Activated T-cell treated with anti-CD3 and anti-CD28 coated beads, Interleukin-2, amount 50 U/mL, for 48 hours (primary cell): ENCODE data around the gene MCU.

Experiments
- DNase-seq, 2 experiments: peaks; one replicate each; pipeline ENCODE4 v3.0.0-alpha.2; 2020

Gene MCU

DNA sequence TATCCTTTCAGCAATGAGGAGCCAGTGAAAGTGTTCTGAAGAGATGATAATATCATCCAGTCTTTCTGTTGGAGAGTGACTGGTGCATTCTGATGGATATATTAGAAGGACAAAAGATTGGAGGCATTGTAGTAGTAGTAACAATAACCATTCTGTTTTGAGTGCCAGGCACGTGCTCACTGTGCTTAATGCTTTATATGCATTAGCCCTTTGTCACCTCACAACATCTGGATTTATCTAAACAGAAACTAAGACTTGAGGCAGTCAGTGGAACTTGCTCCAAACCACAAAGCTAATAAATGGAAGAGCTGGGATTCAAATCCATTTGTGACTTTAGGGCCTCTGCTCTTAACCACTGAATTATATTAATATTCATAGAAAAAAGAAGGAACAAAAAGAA lies 117.1 kb downstream of the MCU start:
- no peak for DNase-seq

GRCh38 chr10:72810976-72811375 lies 119.0 kb downstream of the MCU start:
- no peak for DNase-seq

DNA sequence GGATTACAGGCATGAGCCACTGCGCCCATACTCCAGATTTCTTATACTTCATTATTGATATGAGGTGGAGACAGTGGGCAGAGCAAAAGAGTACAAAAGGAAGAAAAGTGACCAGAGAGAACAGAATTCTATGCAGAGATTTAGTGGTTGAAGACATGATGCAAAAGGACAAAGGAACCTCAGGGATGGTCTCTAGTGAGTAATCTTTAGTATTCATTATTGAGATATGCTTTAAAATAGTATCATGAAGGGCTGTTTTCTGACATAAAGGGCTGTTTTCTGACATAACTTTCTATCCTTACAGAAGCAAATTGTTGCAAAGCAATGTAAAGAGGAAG lies 120.4 kb downstream of the MCU start:
- DNase-seq: no peak

DNA sequence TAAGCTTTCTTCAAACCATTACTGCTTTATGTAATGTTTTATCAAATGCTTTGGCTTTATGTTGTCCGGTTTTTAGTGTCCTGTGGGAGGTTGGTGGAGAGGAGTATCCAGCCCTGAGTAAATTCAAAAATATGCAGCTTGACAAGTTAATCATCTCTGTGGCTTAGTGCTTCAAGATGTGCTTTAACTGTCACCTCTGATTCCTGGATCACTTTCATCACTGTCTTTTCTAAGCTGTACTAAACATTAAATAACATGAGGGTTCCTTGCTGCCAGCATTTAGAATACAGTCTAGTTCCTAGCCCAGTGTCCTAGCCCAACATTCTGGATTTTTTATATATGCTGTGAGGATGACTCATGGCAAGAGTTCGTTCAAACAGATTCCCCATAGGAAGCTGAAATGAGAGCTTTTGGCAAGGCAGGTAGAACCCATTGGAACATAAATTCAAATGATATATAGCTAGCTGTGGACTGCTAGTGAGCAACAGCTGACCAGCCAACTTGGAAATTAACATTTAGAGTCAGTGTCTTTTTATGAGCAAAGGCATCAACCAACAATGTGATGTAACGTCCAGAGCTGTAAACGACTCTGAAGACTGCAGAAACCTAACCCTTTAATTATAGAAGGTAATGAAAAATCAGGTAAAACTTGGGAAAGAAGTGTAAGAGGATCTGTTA lies 120.9 kb downstream of the MCU start:
- no peak for DNase-seq

DNA sequence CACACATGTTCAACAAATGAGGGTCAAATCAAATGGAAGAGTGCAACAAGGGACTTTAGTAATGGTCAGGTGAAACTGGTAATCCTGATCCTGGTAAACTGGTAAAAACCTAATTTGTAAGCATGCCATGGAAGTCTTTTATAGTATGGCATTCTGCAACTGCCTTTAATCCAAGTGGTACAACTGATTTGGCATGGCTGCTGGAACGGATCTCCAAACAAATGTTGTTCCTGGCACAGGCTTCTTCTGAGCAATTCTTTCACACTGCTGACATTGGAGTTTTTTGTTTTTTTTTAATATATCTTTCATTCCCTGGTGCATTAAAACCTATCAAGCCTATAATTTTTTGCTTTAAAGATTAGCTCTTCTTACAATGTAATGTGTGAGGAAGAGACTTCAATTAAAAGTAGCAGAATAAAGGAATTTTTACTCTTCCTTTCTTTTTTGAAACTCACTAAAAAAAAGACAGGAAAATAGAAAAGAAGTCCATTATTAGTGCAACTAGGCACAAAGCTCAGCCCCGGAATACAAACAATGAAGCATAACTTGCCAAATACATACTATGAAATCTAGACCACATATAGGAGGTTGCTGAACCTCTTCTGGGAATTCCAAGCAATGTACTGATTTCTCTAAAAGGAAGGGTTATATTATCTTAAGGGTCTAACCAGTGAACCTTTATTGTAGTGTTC lies 122.3 kb downstream of the MCU start:
- DNase-seq: no peak

- DNase-seq: no peak
Observed at GRCh38 chr10:72816565-72816964, 124.6 kb downstream of the MCU start.

GRCh38 chr10:72818076-72818475 lies 126.1 kb downstream of the MCU start:
- no peak for DNase-seq

DNA sequence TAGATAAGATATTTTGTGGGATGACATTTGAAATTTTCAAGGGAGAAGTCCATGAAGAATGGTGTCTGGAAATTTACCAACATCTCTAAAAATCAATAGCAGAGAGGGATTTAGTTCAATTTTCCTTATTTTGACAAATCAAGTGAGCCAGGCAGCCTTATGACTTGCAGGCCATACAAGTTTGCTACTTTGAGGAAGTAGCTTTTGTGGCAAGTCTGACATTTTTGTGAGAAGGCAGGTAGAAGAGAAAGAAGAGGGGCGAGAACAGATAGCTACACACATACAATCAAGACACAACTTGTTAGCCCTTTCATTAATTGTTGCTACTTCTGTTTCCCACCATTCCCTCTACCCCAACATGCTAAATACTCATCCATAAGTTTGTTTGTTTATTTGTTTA lies 127.1 kb downstream of the MCU start:
- DNase-seq: no peak

- no peak for DNase-seq
Observed at GRCh38 chr10:72821606-72822005, 129.7 kb downstream of the MCU start.

- DNase-seq: no peak
Observed at GRCh38 chr10:72822342-72822986, 130.5 kb downstream of the MCU start.

DNA sequence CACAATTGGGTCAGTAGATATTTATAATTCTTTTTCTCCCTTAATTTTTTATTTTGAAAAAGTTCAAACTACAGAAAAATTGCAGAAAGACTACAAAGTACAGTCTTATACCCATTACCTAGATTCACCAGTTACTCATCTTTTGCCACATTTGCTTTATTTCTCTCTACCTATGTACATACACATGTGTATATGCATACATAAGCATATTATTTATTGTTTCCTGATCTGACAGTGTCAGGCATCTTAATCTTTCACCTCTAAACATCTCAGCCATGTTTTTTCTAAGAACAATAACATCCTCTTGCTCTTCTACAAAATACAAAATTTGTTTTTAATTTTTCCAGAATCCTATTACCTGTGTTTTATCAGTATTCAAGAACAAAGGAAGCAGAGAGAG lies 133.2 kb downstream of the MCU start:
- no peak for DNase-seq

DNA sequence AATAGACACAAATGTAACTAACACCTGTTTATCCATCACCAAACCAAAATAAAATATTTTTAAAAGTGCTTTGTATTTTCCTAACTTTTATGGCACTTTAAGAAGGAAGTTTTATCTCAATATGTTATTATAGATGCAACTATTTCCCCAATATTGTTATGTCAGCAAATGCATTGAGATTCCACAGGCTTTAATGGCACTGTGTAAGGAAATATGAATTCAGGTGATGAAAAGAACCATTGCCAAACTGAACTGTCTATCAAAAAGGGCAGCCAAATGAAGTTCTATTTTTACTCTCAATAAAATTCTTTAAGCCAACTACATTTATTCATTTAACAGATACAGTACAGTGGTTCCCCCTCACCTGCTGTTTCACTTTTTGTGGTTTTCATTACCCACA lies 134.4 kb downstream of the MCU start:
- no peak for DNase-seq

DNA sequence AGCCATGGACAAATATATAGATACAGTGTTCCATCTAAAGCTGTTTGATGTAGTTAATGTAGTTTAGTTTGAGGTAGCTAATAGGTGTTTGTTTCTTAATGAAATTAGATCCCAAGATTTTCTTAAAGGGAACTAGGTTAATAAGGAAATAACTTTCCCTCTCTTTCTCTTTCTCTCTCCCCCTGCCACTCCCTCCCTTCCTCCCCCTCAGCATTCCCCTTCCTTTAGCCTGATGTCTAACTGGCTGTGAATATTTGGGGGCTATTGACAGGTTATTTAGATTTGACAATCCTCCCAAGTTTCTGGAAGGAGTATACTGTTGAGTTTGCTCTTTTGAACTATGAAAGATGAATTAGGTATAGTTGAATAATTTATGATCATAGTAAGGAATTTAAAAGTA lies 136.4 kb downstream of the MCU start:
- no peak for DNase-seq

- DNase-seq: no peak
Observed at GRCh38 chr10:72830625-72831024, 138.7 kb downstream of the MCU start.

GRCh38 chr10:72831696-72832409 lies 139.9 kb downstream of the MCU start:
- DNase-seq: no peak

DNA sequence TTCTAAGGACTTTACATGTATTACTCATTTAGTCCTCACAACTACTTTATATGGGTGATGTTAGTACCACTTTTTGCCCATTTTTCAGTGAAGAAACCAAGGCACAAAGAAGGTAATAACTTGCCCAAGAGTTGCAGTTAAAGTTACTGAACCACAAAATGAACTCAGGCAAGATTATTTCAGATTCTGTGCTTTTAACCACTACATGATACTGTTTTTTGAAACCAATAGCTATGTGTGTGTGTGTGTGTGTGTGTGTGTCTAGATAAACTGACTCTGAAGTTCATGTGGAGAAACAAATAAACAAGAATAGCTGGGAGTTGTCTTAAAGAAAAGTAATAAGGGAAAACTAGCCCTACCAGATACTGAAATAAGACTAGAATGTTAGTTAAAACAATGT lies 140.8 kb downstream of the MCU start:
- DNase-seq: no peak

- DNase-seq: peak in 1 of 2 experiments; percentile 24
Observed at GRCh38 chr10:72834183-72834825, 142.4 kb downstream of the MCU start.

- DNase-seq: no peak
Observed at GRCh38 chr10:72840319-72840718, 148.4 kb downstream of the MCU start.

GRCh38 chr10:72841487-72841886 lies 149.5 kb downstream of the MCU start:
- DNase-seq: no peak

DNA sequence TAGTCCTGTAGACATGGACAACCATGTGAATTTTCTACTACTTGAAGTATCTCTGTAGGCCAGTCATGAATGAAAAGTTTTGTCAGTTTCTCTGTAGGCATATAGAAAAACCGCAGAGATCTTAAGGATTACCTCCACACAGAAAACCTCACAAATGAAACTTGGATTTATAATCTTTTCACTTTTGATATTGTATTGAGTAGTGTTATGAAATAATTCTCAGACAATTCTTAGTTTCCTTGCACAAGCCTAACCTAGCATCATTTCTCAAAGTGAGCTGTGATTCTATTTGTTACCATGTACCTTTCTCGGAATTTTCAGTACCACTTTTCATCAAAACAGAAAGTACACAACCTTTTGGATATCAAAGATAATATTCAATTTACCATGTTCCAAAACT lies 150.2 kb downstream of the MCU start:
- no peak for DNase-seq

DNA sequence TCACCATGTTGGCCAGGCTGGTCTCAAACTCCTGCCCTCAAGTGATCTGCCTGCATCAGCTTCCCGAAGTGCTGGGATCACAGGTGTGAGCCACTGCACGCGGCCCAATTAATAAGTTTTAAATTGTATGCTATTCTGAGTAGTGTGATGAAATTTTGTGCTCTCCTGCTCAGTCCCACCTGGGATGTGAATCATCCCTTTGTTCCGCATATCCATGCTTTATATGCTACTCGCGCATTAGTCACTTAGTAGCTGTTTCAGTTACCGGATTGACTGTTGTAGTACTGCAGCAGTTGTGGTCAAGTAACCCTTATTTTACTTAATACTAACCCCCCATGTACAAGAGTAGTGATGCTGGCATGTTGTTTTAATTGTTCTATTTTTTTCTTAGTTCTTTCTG lies 154.3 kb downstream of the MCU start:
- DNase-seq: peak in 1 of 2 experiments; percentile 17

DNA sequence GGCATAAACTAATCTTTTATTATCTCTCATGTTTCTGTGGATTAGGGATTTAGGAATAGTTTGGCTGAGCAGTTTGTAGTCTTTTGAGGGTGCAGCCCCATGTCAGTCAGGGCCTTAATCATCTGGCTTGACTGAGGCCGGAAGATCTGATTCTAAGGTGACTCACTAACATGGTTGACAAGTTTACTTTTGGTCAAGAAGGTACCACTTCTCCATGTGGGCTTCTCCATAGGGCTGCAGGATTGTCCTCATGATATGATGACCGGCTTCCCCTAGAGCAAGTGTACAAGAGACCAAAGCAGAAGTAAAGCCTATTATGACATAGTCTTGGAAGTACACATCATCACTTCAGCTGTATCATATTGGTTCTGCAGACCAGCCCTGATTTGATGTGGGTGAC lies 155.7 kb downstream of the MCU start:
- no peak for DNase-seq

DNA sequence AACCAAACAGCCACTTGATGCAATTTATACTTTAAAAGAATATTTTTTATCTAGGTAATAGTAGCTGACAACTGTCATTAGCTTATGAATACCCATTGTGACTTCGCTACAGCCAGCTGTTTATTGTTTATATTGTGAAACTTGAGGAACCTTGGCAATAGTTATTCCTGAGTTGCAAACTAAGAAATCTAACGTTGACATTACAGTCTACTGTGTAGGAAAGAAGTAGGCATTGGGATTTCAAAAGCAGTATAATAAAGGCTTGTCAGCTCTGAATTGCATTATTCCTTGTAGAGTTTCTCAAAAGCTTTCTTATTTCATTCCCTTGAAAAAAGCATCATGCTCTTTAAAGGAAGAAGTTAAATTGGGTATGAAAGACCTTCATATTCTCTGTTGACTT lies 158.9 kb downstream of the MCU start:
- DNase-seq: no peak
